Transverse colon (tissue), 4 donors: ENCODE measurements around the gene DHCR24. TPM values are rescaled to one million over a fixed set of nuclear protein-coding genes. Genes with fewer than 3 reads are reported as not detected.

Experiments used
- DNase-seq: peaks from one replicate; pipeline ENCODE4 v3.0.0-alpha.2; 2019
- H3K27ac ChIP-seq, 4 donors: fragments of 200-600 bp; sonication (generic); 2 replicates each; pipeline ENCODE4 v1.5.1; 2016 to 2018; ENCODE audit warnings: inconsistent platforms in 4 of 4
- H3K27me3 ChIP-seq: fragments of 200-600 bp; sonication (generic); 2 replicates; pipeline ENCODE4 v1.5.1; 2017; ENCODE audit warnings: inconsistent platforms
- H3K36me3 ChIP-seq, 4 donors: fragments of 200-600 bp; sonication (generic); 2 replicates each; pipeline ENCODE4 v1.5.1; 2017 to 2019; ENCODE audit warnings: inconsistent platforms in 4 of 4
- H3K4me1 ChIP-seq, 4 donors: fragments of 200-600 bp; sonication (generic); 2 replicates each; pipeline ENCODE4 v1.5.1; 2017 to 2020; ENCODE audit warnings: inconsistent platforms in 4 of 4
- H3K4me3 ChIP-seq, 4 donors: fragments of 200-600 bp; sonication (generic); 1 replicate in 1 of 4; 2 replicates in 3 of 4; pipeline versions ENCODE4 v1.5.1 to v1.6.1; 2017 to 2019; ENCODE audit warnings: inconsistent platforms in 4 of 4
- H3K9me3 ChIP-seq, 2 donors: fragments of 200-600 bp; sonication (generic); 2 replicates each; pipeline ENCODE4 v1.5.1; 2017 to 2019; ENCODE audit warnings: inconsistent platforms in 2 of 2
- CTCF ChIP-seq, 5 experiments: fragments of 200-600 bp in 3 of 5; fragments of 450-650 bp in 2 of 5; sonication (generic) in 3 of 5; IDR thresholded peaks; 1 replicate in 2 of 5; 2 replicates in 3 of 5; pipeline ENCODE4 v1.5.1; 2016 to 2017; ENCODE audit warnings: antibody characterized with exemption in 5 of 5, inconsistent platforms in 3 of 5, mild to moderate bottlenecking in 2 of 5, moderate library complexity in 1 of 5
- EP300 ChIP-seq: sonication (generic); formaldehyde crosslinking; IDR thresholded peaks from one replicate; pipeline ENCODE4 v1.6.1; 2017; ENCODE audit warnings: antibody characterized with exemption, low read depth
- POLR2A ChIP-seq: fragments of 450-650 bp; IDR thresholded peaks from one replicate; pipeline ENCODE4 v1.6.1; 2016; ENCODE audit warnings: antibody characterized with exemption, mild to moderate bottlenecking, moderate library complexity
- POLR2AphosphoS5 ChIP-seq, 3 donors: sonication (generic); formaldehyde crosslinking; IDR thresholded peaks; one replicate each; pipeline ENCODE4 v1.6.1; 2016; ENCODE audit warnings: antibody characterized with exemption in 3 of 3
- WGBS, 2 donors: methylation state at CpG; one replicate each; pipeline ENCODE4 v1.1.5; 2018; ENCODE audit warnings: low coverage in 1 of 2; 5-methylcytosine and 5-hydroxymethylcytosine counted together
- in situ Hi-C, 4 donors: fragments of 200-750 bp; cut with MboI; loops; one replicate each; pipeline versions ENCODE4 v1.15.0 to v1.15.1; 2017; ENCODE audit warnings: low sequenced_read_pairs in 3 of 4, low pct_ligation_motif_present in 1 of 4, low pct_unique_long_range_greater_than_20kb in 1 of 4
- intact Hi-C: fragments of 100-400 bp; cut with DNase I; formaldehyde crosslinking; loops from one replicate; pipeline ENCODE4 v1.15.1; 2023; ENCODE audit warnings: low total_unique reads
- total RNA-seq, 4 donors: library from RNA; depleted of rRNA; stranded (reverse); fragments of >200 nt; gene quantifications; one replicate each; pipeline ENCODE4 v1.1.0, GENCODE V29; 2016

DHCR24 gene
- total RNA-seq, 4 donors from 2014 or later, result 71.5 to 222 (median 137) TPM

GRCh38 chr1:54815086-54815876 is 71.7 kb downstream of the DHCR24 start:
- DNase-seq, result no peak
- Histone ChIP-seq H3K4me1 (peaks cover 2 to 35% (median 18%) of the 10 kb centered on the region in 4 donors), H3K27me3 (no peaks in the 10 kb centered on the region), H3K36me3 (no peaks in the 10 kb centered on the region), H3K4me3 (no peak overlapping the region), H3K9me3 (no peaks in the 10 kb centered on the region), H3K27ac (peak overlapping the region; percentile 40 to 76 (median 71))
- in situ Hi-C loops (loop anchor here in 2 of 4 donors (10.0 to 25.0 kb wide), 2 partner anchors 150 to 753 kb away; partner anchors contain the start of genes TCEANC2 (in 1 of the 2) and TMEM59 (in 1 of the 2)), intact Hi-C loops (loop anchor here (10.0 kb wide), 1 partner anchor 320 kb away; no protein-coding TSS in a partner anchor)
- no peak for TF ChIP-seq POLR2AphosphoS5 (IDR thresholded peaks at IDR 0.05)
- no peak for TF ChIP-seq EP300
- no peak for TF ChIP-seq POLR2A
- TF ChIP-seq CTCF (IDR thresholded peaks at IDR 0.05), result no peak
- WGBS, 2 donors, result 74 to 100% methylated on average over 1 to 7 of the region's 7 CpGs

GRCh38 chr1:54814571-54814970 is 72.4 kb downstream of the DHCR24 start:
- TF ChIP-seq POLR2AphosphoS5 (IDR thresholded peaks at IDR 0.05) (no peak), CTCF (IDR thresholded peaks at IDR 0.05) (no peak), EP300 (no peak), POLR2A (no peak)
- no peaks in the 10 kb centered on the region for H3K27me3 ChIP-seq
- no peak overlapping the region for H3K4me3 ChIP-seq
- H3K27ac ChIP-seq, result peak overlapping the region; percentile 40 to 76 (median 71)
- 79 to 80% methylated on average over 1 to 5 of the region's 5 CpGs for WGBS, 2 donors
- no peak for DNase-seq
- H3K36me3 ChIP-seq, result no peaks in the 10 kb centered on the region
- peaks cover 2 to 39% (median 18%) of the 10 kb centered on the region in 4 donors for H3K4me1 ChIP-seq
- in situ Hi-C loops (loop anchor here in 2 of 4 donors (10.0 to 25.0 kb wide), 2 partner anchors 150 to 752 kb away; partner anchors contain the start of genes TCEANC2 (in 1 of the 2) and TMEM59 (in 1 of the 2)), intact Hi-C loops (loop anchor here (5.0 to 10.0 kb wide), 2 partner anchors 142 to 320 kb away; no protein-coding TSS in a partner anchor)
- H3K9me3 ChIP-seq, result no peaks in the 10 kb centered on the region

GRCh38 chr1:54814126-54814498 is 72.9 kb downstream of the DHCR24 start:
- 68% methylated on average over 10 of the region's 10 CpGs; no CpG with 5 or more reads in 1 of the 2 donors for WGBS, 2 donors
- no peaks in the 10 kb centered on the region for H3K9me3 ChIP-seq
- no peaks in the 10 kb centered on the region for H3K27me3 ChIP-seq
- H3K36me3 ChIP-seq, result no peaks in the 10 kb centered on the region
- DNase-seq, result peak; percentile 79
- TF ChIP-seq EP300 (no peak), POLR2A (no peak), POLR2AphosphoS5 (IDR thresholded peaks at IDR 0.05) (peak in 1 of 3 donors; percentile 22)
- H3K4me3 ChIP-seq, result no peak overlapping the region
- H3K27ac ChIP-seq, result peak overlapping the region; percentile 40 to 76 (median 71)
- in situ Hi-C loops (loop anchor here in 2 of 4 donors (10.0 to 25.0 kb wide), 2 partner anchors 149 to 752 kb away; partner anchors contain the start of genes TCEANC2 (in 1 of the 2) and TMEM59 (in 1 of the 2)), intact Hi-C loops (loop anchor here (5.0 to 10.0 kb wide), 2 partner anchors 142 to 319 kb away; no protein-coding TSS in a partner anchor)
- peaks cover 2 to 39% (median 18%) of the 10 kb centered on the region in 4 donors for H3K4me1 ChIP-seq

GRCh38 chr1:54813485-54814125 is 73.4 kb downstream of the DHCR24 start:
- Histone ChIP-seq H3K4me1 (peaks cover 2 to 39% (median 18%) of the 10 kb centered on the region in 4 donors), H3K36me3 (no peaks in the 10 kb centered on the region), H3K27ac (peak overlapping the region in 3 of 4 donors; percentile 71 to 76 (median 71)), H3K9me3 (no peaks in the 10 kb centered on the region), H3K4me3 (no peak overlapping the region), H3K27me3 (no peaks in the 10 kb centered on the region)
- intact Hi-C loops, result loop anchor here (5.0 to 10.0 kb wide), 2 partner anchors 141 to 319 kb away; no protein-coding TSS in a partner anchor
- no peak for DNase-seq
- WGBS, 2 donors, result 70 to 78% methylated on average over 8 to 13 of the region's 13 CpGs
- in situ Hi-C loops, result loop anchor here in 2 of 4 donors (10.0 to 25.0 kb wide), 2 partner anchors 149 to 751 kb away; partner anchors contain the start of genes TCEANC2 (in 1 of the 2) and TMEM59 (in 1 of the 2)
- TF ChIP-seq CTCF (IDR thresholded peaks at IDR 0.05) (no peak), POLR2A (no peak), EP300 (no peak), POLR2AphosphoS5 (IDR thresholded peaks at IDR 0.05) (no peak)
